ENCODE results near the gene DAP3.

DNA sequence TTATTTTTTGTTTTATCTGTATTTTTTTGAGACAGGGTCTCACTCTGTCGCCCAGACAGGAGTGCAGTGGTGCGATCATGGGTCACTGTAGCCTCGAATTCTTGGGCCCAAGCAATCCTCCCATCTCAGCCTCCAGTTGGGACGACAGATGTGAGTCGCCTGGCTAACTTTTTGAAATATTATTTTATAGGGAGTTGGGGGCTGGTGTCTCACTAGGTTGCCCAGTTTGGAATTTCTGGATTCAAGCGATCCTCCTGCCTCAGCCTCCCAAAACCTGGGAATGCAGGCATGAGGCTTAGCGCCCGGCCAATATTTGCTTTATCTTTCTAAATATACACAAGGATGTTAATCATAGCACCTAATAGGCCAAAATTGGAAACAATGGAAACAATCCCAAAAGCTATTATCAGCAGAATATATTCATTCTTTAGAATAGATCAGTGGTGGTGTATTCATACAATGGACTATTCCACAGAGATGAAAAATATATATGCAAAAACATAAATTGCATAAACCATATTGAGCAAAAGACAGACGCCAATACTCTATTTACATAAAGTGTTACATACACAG lies 55.9 kb downstream of the DAP3 start:
- no peak for TF ChIP-seq GATA3 (IDR thresholded peaks at IDR 0.05; ENCODE audit: low read depth, low read length)
- no peak for TF ChIP-seq GATA2 (IDR thresholded peaks at IDR 0.05; ENCODE audit: low read depth, low read length)
